VCaP (cell line): ENCODE data around the gene ANP32E.
A peak's percentile ranks its signal among the peaks of the same experiment; 100 is the strongest.

ENCODE experiments used
- H3K27ac ChIP-seq: fragments of 450-650 bp; 2 replicates; pipeline ENCODE4 v1.5.1; 2017
- CTCF ChIP-seq: fragments of 450-650 bp; conservative IDR thresholded peaks from 2 replicates; pipeline ENCODE4 v1.5.1; 2017; ENCODE audit warnings: mild to moderate bottlenecking, moderate library complexity

Gene ANP32E

GRCh38 chr1:150171801-150172200 is 64.1 kb downstream of the ANP32E start:
- H3K27ac ChIP-seq = no peak overlapping the region
- no peak for TF ChIP-seq CTCF

GRCh38 chr1:150168960-150169601 is 66.8 kb downstream of the ANP32E start:
- TF ChIP-seq CTCF = peak; percentile 90

More at GRCh38 chr1:150168960-150169601, 66.8 kb downstream of the ANP32E start:
- no peak overlapping the region for H3K27ac ChIP-seq
